HCT116 (cell line): ENCODE measurements around the gene RASGRP2. TPM values are rescaled to one million over a fixed set of nuclear protein-coding genes. Genes with fewer than 3 reads are reported as not detected.

Source experiments
- ATAC-seq: fragments of 200-7000 bp; cut with Tn5 transposase; 2 replicates; pipeline ENCODE4 v1.9.1; 2020; ENCODE audit warnings: mild to moderate bottlenecking, moderate library complexity
- BruUV-seq: library from RNA; stranded (reverse); fragments of 400-500 nt; replicated peaks from 2 replicates; lab custom pipeline; 2021; lab: Mats Ljungman, UMichigan
- CTCF ChIA-PET: fragments of 300-600 bp; sonication (Branson Sonifier 250); formaldehyde crosslinking; loops from one replicate; lab custom pipeline; 2021; ENCODE audit warnings: antibody characterized with exemption; lab: Charles Lee
- POLR2A ChIA-PET: fragments of 300-600, 350-600 bp; sonication (Branson Sonifier 250); formaldehyde crosslinking; loops from one replicate; lab custom pipeline; 2021; ENCODE audit warnings: antibody characterized with exemption; lab: Charles Lee
- RAD21 ChIA-PET, 2 experiments: fragments of 300-600 bp; sonication (Branson Sonifier 250); formaldehyde crosslinking; loops; one replicate each; lab custom pipeline; 2023; ENCODE audit warnings: low total read pairs in 2 of 2; ENCODE audit not compliant: uncharacterized antibody in 2 of 2, unreplicated experiment in 2 of 2, low non-redundant PET in 1 of 2; lab: Charles Lee
- DNase-seq: peaks from one replicate; pipeline ENCODE4 v3.0.0-alpha.2; 2010; ENCODE audit warnings: low read depth, low spot score
- H2AFZ ChIP-seq: fragments of 200-600 bp; shearing (Covaris generic), sonication (generic); 2 replicates; pipeline ENCODE4 v1.6.1; 2017; ENCODE audit warnings: low read depth, mixed run types, mixed read lengths, antibody characterized with exemption, low read length; ENCODE audit not compliant: poor library complexity, severe bottlenecking
- H3K27ac ChIP-seq: 2 replicates; pipeline ENCODE4 v1.5.1; 2012; ENCODE audit warnings: low read depth, low read length
- H3K27me3 ChIP-seq: fragments of 200-600 bp; sonication (generic); 2 replicates; pipeline ENCODE4 v1.6.1; 2016; ENCODE audit warnings: mixed run types, low read length, mixed read lengths; ENCODE audit not compliant: insufficient read depth
- H3K36me3 ChIP-seq, 2 experiments: fragments of 200-500 bp in 1 of 2; fragments of 200-600 bp in 1 of 2; sonication (Bioruptor generic) in 1 of 2; sonication (generic) in 1 of 2; 2 replicates each; pipeline versions ENCODE4 v1.5.1 to v1.6.1; 2014 to 2016; ENCODE audit warnings: low read length in 2 of 2, inconsistent platforms in 1 of 2, mixed read lengths in 1 of 2, mixed run types in 1 of 2; ENCODE audit not compliant: insufficient read depth in 2 of 2, control insufficient read depth in 1 of 2
- H3K4me1 ChIP-seq, 2 experiments: fragments of 200-600 bp in 1 of 2; sonication (generic) in 1 of 2; 2 replicates each; pipeline versions ENCODE4 v1.5.1 to v1.6.1; 2012 to 2017; ENCODE audit warnings: low read length in 2 of 2, inconsistent platforms in 1 of 2, mild to moderate bottlenecking in 1 of 2, mixed read lengths in 1 of 2, mixed run types in 1 of 2, moderate library complexity in 1 of 2; ENCODE audit not compliant: insufficient read depth in 2 of 2, control insufficient read depth in 1 of 2
- H3K4me2 ChIP-seq: fragments of 200-600 bp; sonication (generic); 2 replicates; pipeline ENCODE4 v1.6.1; 2017; ENCODE audit warnings: mixed run types, low read length, mixed read lengths
- H3K4me3 ChIP-seq, 2 experiments: fragments of 200-600 bp in 1 of 2; sonication (generic) in 1 of 2; replicated peaks in 1 of 2; 2 replicates each; pipeline ENCODE4 v1.5.1; 2011 to 2016; ENCODE audit warnings: low read length in 2 of 2, control low read depth in 1 of 2, low read depth in 1 of 2, mild to moderate bottlenecking in 1 of 2, mixed read lengths in 1 of 2, mixed run types in 1 of 2
- H3K79me2 ChIP-seq: fragments of 200-600 bp; sonication (generic); 2 replicates; pipeline ENCODE4 v1.6.1; 2017; ENCODE audit warnings: mild to moderate bottlenecking, mixed run types, low read length, moderate library complexity, mixed read lengths; ENCODE audit not compliant: insufficient read depth
- H3K9ac ChIP-seq: fragments of 200-600 bp; sonication (generic); 2 replicates; pipeline ENCODE4 v1.6.1; 2016; ENCODE audit warnings: low read length, mixed read lengths
- H3K9me2 ChIP-seq: fragments of 200-600 bp; sonication (generic), shearing (Covaris generic); 2 replicates; pipeline ENCODE4 v1.6.1; 2017; ENCODE audit warnings: mixed run types, mild to moderate bottlenecking, moderate library complexity; ENCODE audit not compliant: insufficient read depth
- H3K9me3 ChIP-seq, 2 experiments: fragments of 200-500 bp in 1 of 2; fragments of 200-600 bp in 1 of 2; sonication (Bioruptor generic) in 1 of 2; sonication (generic) in 1 of 2; 2 replicates each; pipeline ENCODE4 v1.6.1; 2014 to 2017; ENCODE audit warnings: low read length in 2 of 2, mixed read lengths in 2 of 2, inconsistent platforms in 1 of 2, low read depth in 1 of 2, mild to moderate bottlenecking in 1 of 2, mixed run types in 1 of 2, moderate library complexity in 1 of 2; ENCODE audit not compliant: control insufficient read depth in 1 of 2, insufficient read depth in 1 of 2
- H4K20me1 ChIP-seq: fragments of 200-600 bp; sonication (generic), shearing (Covaris generic); 2 replicates; pipeline ENCODE4 v1.6.1; 2017; ENCODE audit warnings: mixed run types, mild to moderate bottlenecking, moderate library complexity; ENCODE audit not compliant: insufficient read depth
- CBX3 ChIP-seq: IDR thresholded peaks from 2 replicates; pipeline ENCODE4 v1.6.1; 2012; ENCODE audit warnings: low read depth
- CEBPB ChIP-seq: IDR thresholded peaks from 2 replicates; pipeline ENCODE4 v1.6.1; 2012; ENCODE audit warnings: low read depth
- CTCF ChIP-seq, 3 experiments: fragments of 200-600 bp in 1 of 3; sonication (generic) in 1 of 3; IDR thresholded peaks in 2 of 3; conservative IDR thresholded peaks in 1 of 3; 2 replicates each; pipeline ENCODE4 v1.5.1; 2012 to 2017; ENCODE audit warnings: low read depth in 2 of 3, low read length in 2 of 3, antibody characterized with exemption in 1 of 3, borderline replicate concordance in 1 of 3, control low read depth in 1 of 3, mild to moderate bottlenecking in 1 of 3, mixed read lengths in 1 of 3, mixed run types in 1 of 3, moderate library complexity in 1 of 3; ENCODE audit not compliant: insufficient read depth in 1 of 3
- EGR1 ChIP-seq: IDR thresholded peaks from 2 replicates; pipeline ENCODE4 v1.6.1; 2012; ENCODE audit warnings: low read depth
- EZH2 ChIP-seq: fragments of 200-600 bp; sonication (generic); IDR thresholded peaks from 2 replicates; pipeline ENCODE4 v1.6.1; 2017; ENCODE audit warnings: antibody characterized with exemption, mixed run types
- EZH2phosphoT487 ChIP-seq: fragments of 200-600 bp; IDR thresholded peaks from 2 replicates; pipeline ENCODE4 v1.6.1; 2018; ENCODE audit warnings: antibody characterized with exemption, borderline replicate concordance
- JUND ChIP-seq: IDR thresholded peaks from 2 replicates; pipeline ENCODE4 v1.6.1; 2012
- MAX ChIP-seq: IDR thresholded peaks from 2 replicates; pipeline ENCODE4 v1.6.1; 2012
- POLR2A ChIP-seq: IDR thresholded peaks from 2 replicates; pipeline ENCODE4 v1.7.0; 2011; ENCODE audit warnings: borderline replicate concordance; ENCODE audit not compliant: insufficient read depth, insufficient read length; ENCODE audit errors: extremely low read depth
- POLR2AphosphoS5 ChIP-seq: IDR thresholded peaks from 2 replicates; pipeline ENCODE4 v1.6.1; 2011; ENCODE audit warnings: mild to moderate bottlenecking, low read depth, low read length, moderate library complexity
- RAD21 ChIP-seq: IDR thresholded peaks from 2 replicates; pipeline ENCODE4 v1.6.1; 2012; ENCODE audit warnings: low read depth, mild to moderate bottlenecking
- REST ChIP-seq: IDR thresholded peaks from 2 replicates; pipeline ENCODE4 v1.6.1; 2012; ENCODE audit warnings: low read depth
- SP1 ChIP-seq: IDR thresholded peaks from 2 replicates; pipeline ENCODE4 v1.6.1; 2012; ENCODE audit warnings: low read depth
- SRF ChIP-seq: IDR thresholded peaks from 2 replicates; pipeline ENCODE4 v1.6.1; 2012; ENCODE audit warnings: low read depth
- ZFX ChIP-seq: fragments of 450-650 bp; IDR thresholded peaks from 2 replicates; pipeline ENCODE4 v1.6.1; 2017
- ZNF274 ChIP-seq: fragments of 200-500 bp; sonication (Bioruptor generic); IDR thresholded peaks from 2 replicates; pipeline ENCODE4 v1.6.1; 2014; ENCODE audit warnings: mild to moderate bottlenecking, low read depth, low read length, inconsistent platforms
- intact Hi-C: fragments of 100-400 bp; cut with micrococcal nuclease; formaldehyde crosslinking; loops from 2 replicates; pipeline ENCODE4 v1.10.0; 2022
- total RNA-seq: library from RNA; stranded (reverse); gene quantifications from one replicate; pipeline ENCODE4 v1.2.1, GENCODE V29; 2021; ENCODE audit not compliant: unreplicated experiment

The RASGRP2 gene
- total RNA-seq, 1 experiment from 2014 or later: 12.8 TPM

GRCh38 chr11:64745189-64745520 is 1.2 kb upstream of the RASGRP2 start:
- intact Hi-C loops: no loop called here
- TF ChIP-seq POLR2A (no peak), CBX3 (no peak), RAD21 (no peak), ZFX (no peak; the same call in 1 of the 2 replicates)

GRCh38 chr11:64744544-64745188 is 724 bp upstream of the RASGRP2 start:
- Histone ChIP-seq H3K4me1 (peaks cover 7 to 26% of the 10 kb centered on the region in 2 experiments; a peak in 3 of 4 replicates), H3K9me2 (no peaks in the 10 kb centered on the region), H3K9me3 (no peaks in the 10 kb centered on the region), H3K4me2 (no peak overlapping the region), H4K20me1 (no peaks in the 10 kb centered on the region), H2AFZ (no peak overlapping the region), H3K27ac (no peak overlapping the region), H3K4me3 (no peak overlapping the region), H3K79me2 (no peaks in the 10 kb centered on the region), H3K36me3 (no peaks in the 10 kb centered on the region), H3K9ac (no peak overlapping the region), H3K27me3 (no peaks in the 10 kb centered on the region)
- ATAC-seq (no peak), DNase-seq (no peak)
- ChIA-PET RAD21 (no interaction called here), CTCF (no interaction called here), POLR2A (no interaction called here)
- no TSS peak for BruUV-seq
- intact Hi-C loops: loop anchor here (5.0 kb wide), 1 partner anchor 192 kb away; no protein-coding TSS in a partner anchor
- TF ChIP-seq MAX: no peak
- TF ChIP-seq EGR1: no peak
- TF ChIP-seq SRF: no peak
- no peak for TF ChIP-seq CTCF (IDR thresholded peaks at IDR 0.05 in 2 of 3, conservative IDR thresholded peaks at IDR 0.05 in 1 of 3; ENCODE audit: borderline replicate concordance in 1 of 3, insufficient read depth in 1 of 3, low read depth in 2 of 3, low read length in 2 of 3)
- TF ChIP-seq ZFX: no peak
- TF ChIP-seq RAD21: no peak
- TF ChIP-seq CBX3: no peak
- TF ChIP-seq EZH2: no peak
- no peak for TF ChIP-seq SP1
- TF ChIP-seq CEBPB: no peak
- TF ChIP-seq POLR2AphosphoS5: no peak
- no peak for TF ChIP-seq ZNF274
- no peak for TF ChIP-seq POLR2A
- TF ChIP-seq EZH2phosphoT487: no peak
- no peak for TF ChIP-seq JUND
- no peak for TF ChIP-seq REST

More at GRCh38 chr11:64745189-64745520, 1.2 kb upstream of the RASGRP2 start:
- Histone ChIP-seq H2AFZ (no peak overlapping the region), H3K36me3 (no peaks in the 10 kb centered on the region), H3K27me3 (no peaks in the 10 kb centered on the region), H3K27ac (no peak overlapping the region), H4K20me1 (no peaks in the 10 kb centered on the region), H3K4me1 (peaks cover 7 to 26% of the 10 kb centered on the region in 2 experiments; a peak in 3 of 4 replicates), H3K4me2 (no peak overlapping the region), H3K4me3 (no peak overlapping the region), H3K9me3 (no peaks in the 10 kb centered on the region), H3K9ac (no peak overlapping the region), H3K79me2 (no peaks in the 10 kb centered on the region), H3K9me2 (no peaks in the 10 kb centered on the region)
- ChIA-PET POLR2A (no interaction called here), CTCF (no interaction called here), RAD21 (no interaction called here)
- no TSS peak for BruUV-seq
- ATAC-seq: no peak
- no peak for DNase-seq
